ENCODE data around the gene NTM.

Gene NTM

DNA sequence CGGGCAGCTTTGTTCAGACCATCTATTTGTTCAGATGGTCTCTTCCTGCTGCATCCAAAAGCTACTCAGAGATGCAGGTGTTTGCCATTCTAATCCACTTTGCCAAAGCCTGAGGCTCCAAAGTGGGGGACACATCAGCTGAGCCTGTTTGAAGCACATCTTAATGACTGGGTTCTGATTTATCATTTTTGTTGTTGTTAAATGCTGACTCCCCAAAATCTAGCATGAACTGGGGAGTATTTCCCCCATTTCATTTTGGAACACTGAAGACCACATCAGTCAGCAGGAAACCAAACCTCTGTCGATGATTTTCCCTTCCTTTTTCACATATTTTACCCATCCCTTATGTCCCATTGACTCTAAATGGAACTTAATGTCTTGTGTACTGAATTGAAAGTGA, 262.6 kb downstream of the NTM start:
- no peak overlapping the region for H2AFZ ChIP-seq (ENCODE audit: low read length)
- no CpG with 5 or more reads among the region's 2 CpGs for WGBS, 2 donors (ENCODE audit: extremely low coverage in 2 of 2, insufficient read length in 2 of 2, insufficient replicate concordance in 1 of 2)

DNA sequence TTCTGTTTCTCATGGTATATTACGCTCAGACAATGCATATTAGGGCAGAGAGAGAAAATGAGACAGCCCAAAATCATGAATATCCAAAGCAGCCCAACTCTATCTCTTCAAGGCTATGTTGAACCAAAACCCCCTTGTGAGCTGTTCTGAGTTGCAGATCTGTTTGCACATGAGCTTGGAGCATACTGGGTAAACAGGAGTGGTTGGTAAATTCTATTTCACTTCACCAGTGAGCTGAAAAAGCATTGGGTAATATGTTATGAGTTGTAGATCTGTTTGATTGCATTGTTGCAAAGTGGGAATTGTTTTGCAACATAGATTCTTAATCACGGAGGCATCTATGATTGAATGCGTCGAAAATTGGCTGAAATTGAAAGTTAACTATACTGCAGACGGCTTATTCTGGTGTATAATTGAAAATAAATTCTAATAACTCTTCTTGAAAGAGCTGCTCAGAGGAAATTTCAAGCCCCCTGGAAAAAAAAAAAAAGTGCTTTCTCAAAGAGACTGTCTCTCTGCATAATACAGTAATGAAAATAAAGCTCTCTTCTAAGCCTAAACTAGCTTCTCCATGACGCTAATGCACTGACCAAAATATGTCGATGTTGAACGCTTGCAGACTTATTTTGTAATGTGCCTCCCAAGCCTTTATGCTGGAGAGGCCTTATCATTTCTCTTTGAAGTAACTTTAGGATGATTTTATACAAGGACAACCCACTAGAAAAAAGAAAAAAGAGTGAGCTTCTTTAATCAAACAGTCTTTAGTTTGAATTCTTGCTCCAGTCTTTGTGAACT, 263.7 kb downstream of the NTM start:
- no peak overlapping the region for H2AK5ac ChIP-seq (ENCODE audit: low read depth, low read length)
- no peaks in the 10 kb centered on the region for H3K36me3 ChIP-seq (replicated peaks in 1 of 2; ENCODE audit: control insufficient read depth in 2 of 2, insufficient read depth in 2 of 2, low read length in 2 of 2)
- no peak overlapping the region for H4K8ac ChIP-seq (ENCODE audit: low read depth, low read length)
- no peak overlapping the region for H3K4me3 ChIP-seq (ENCODE audit: low read length in 2 of 2)
- H3K4me1 ChIP-seq (ENCODE audit: control insufficient read depth in 2 of 2, insufficient read depth in 1 of 2, low read depth in 1 of 2, low read length in 2 of 2): no peaks in the 10 kb centered on the region
- H3K27ac ChIP-seq (replicated peaks; ENCODE audit: low read length): no peak overlapping the region
- no peak overlapping the region for H2BK5ac ChIP-seq (ENCODE audit: low read length)
- H3K4ac ChIP-seq (ENCODE audit: low read length): no peak overlapping the region
- H2BK120ac ChIP-seq (ENCODE audit: low read depth, low read length): no peak overlapping the region
- no peak overlapping the region for H3K18ac ChIP-seq (ENCODE audit: low read length)
- DNase-seq (ENCODE audit: low spot score): no peak
- no CpG with 5 or more reads among the region's 8 CpGs for WGBS, 2 donors (ENCODE audit: extremely low coverage in 2 of 2, insufficient read length in 2 of 2, insufficient replicate concordance in 1 of 2)
- H3K23ac ChIP-seq (ENCODE audit: low read depth, low read length, poor library complexity): no peak overlapping the region
- H3K4me2 ChIP-seq (ENCODE audit: insufficient read depth, low read length, poor library complexity, severe bottlenecking): no peak overlapping the region
- no peak overlapping the region for H2AFZ ChIP-seq (ENCODE audit: low read length)
- H2BK12ac ChIP-seq (ENCODE audit: low read length): no peak overlapping the region
- no peak overlapping the region for H4K91ac ChIP-seq (ENCODE audit: low read depth, low read length, poor library complexity)
- H3K9me3 ChIP-seq (replicated peaks in 1 of 2; ENCODE audit: control insufficient read depth in 2 of 2, insufficient read depth in 1 of 2, low read depth in 1 of 2, low read length in 2 of 2): no peaks in the 10 kb centered on the region
- H3K9ac ChIP-seq (ENCODE audit: low read depth, low read length, poor library complexity): no peak overlapping the region
- H3K14ac ChIP-seq (ENCODE audit: low read length): no peak overlapping the region
- H3K27me3 ChIP-seq (ENCODE audit: control insufficient read depth in 3 of 3, insufficient read depth in 3 of 3, low read depth in 1 of 3, low read length in 3 of 3): no peaks in the 10 kb centered on the region
- no peaks in the 10 kb centered on the region for H3K79me1 ChIP-seq (ENCODE audit: low read depth, low read length)
- H2BK15ac ChIP-seq (ENCODE audit: low read length): no peak overlapping the region

More for the DNA sequence above, 262.6 kb downstream of the NTM start:
- Histone ChIP-seq H2AK5ac (ENCODE audit: low read depth, low read length) (no peak overlapping the region), H3K9ac (ENCODE audit: low read depth, low read length, poor library complexity) (no peak overlapping the region), H3K4ac (ENCODE audit: low read length) (no peak overlapping the region), H3K4me3 (ENCODE audit: low read length in 2 of 2) (no peak overlapping the region), H3K9me3 (replicated peaks in 1 of 2; ENCODE audit: control insufficient read depth in 2 of 2, insufficient read depth in 1 of 2, low read depth in 1 of 2, low read length in 2 of 2) (no peaks in the 10 kb centered on the region), H3K27ac (replicated peaks; ENCODE audit: low read length) (no peak overlapping the region), H3K4me2 (ENCODE audit: insufficient read depth, low read length, poor library complexity, severe bottlenecking) (no peak overlapping the region), H4K8ac (ENCODE audit: low read depth, low read length) (no peak overlapping the region), H3K14ac (ENCODE audit: low read length) (no peak overlapping the region), H2BK120ac (ENCODE audit: low read depth, low read length) (no peak overlapping the region), H3K23ac (ENCODE audit: low read depth, low read length, poor library complexity) (no peak overlapping the region), H4K91ac (ENCODE audit: low read depth, low read length, poor library complexity) (no peak overlapping the region), H3K79me1 (ENCODE audit: low read depth, low read length) (no peaks in the 10 kb centered on the region), H3K27me3 (ENCODE audit: control insufficient read depth in 3 of 3, insufficient read depth in 3 of 3, low read depth in 1 of 3, low read length in 3 of 3) (no peaks in the 10 kb centered on the region), H2BK12ac (ENCODE audit: low read length) (no peak overlapping the region), H3K18ac (ENCODE audit: low read length) (no peak overlapping the region), H3K4me1 (ENCODE audit: control insufficient read depth in 2 of 2, insufficient read depth in 1 of 2, low read depth in 1 of 2, low read length in 2 of 2) (no peaks in the 10 kb centered on the region), H2BK5ac (ENCODE audit: low read length) (no peak overlapping the region), H3K36me3 (replicated peaks in 1 of 2; ENCODE audit: control insufficient read depth in 2 of 2, insufficient read depth in 2 of 2, low read length in 2 of 2) (no peaks in the 10 kb centered on the region), H2BK15ac (ENCODE audit: low read length) (no peak overlapping the region)
- DNase-seq (ENCODE audit: low spot score): no peak

DNA sequence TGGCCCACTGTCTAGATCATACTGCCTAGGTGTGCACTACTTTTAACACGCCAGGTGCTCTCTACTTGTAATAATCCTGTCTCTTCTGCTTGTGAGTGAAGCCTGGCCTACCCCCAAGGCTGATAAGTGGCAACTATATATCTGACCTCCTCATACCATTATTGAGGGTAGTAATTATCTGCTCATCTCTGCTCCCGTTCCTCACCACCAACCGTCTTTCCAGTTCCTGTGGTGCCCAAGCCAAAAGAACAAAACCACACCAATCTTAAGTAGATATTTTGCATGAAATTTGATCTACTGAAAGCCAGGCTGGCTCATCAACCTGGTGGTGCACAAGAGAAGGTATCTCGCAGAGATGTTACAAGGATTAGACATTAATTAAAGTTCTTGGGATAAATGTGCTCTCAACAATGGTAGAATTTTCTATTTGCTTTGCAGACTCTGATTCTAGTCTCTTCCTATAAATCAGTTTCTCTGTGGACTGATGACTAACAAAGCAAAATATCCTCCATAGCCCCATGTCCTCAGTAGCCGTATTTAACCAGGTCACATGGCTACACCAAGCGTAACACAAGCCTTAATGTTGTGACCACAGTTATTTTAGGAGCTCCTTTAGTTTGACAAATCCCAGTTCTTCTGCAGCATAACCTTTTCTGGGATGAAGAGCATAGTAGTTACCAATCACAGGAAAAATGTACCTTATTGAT, 267.2 kb downstream of the NTM start:
- Histone ChIP-seq H3K27ac (replicated peaks; ENCODE audit: low read length) (no peak overlapping the region), H3K27me3 (ENCODE audit: control insufficient read depth in 3 of 3, insufficient read depth in 3 of 3, low read depth in 1 of 3, low read length in 3 of 3) (no peaks in the 10 kb centered on the region), H2AFZ (ENCODE audit: low read length) (no peak overlapping the region), H3K9ac (ENCODE audit: low read depth, low read length, poor library complexity) (no peak overlapping the region), H3K4me2 (ENCODE audit: insufficient read depth, low read length, poor library complexity, severe bottlenecking) (no peak overlapping the region), H3K9me3 (replicated peaks in 1 of 2; ENCODE audit: control insufficient read depth in 2 of 2, insufficient read depth in 1 of 2, low read depth in 1 of 2, low read length in 2 of 2) (no peaks in the 10 kb centered on the region), H4K91ac (ENCODE audit: low read depth, low read length, poor library complexity) (no peak overlapping the region), H3K4ac (ENCODE audit: low read length) (no peak overlapping the region), H2BK15ac (ENCODE audit: low read length) (no peak overlapping the region), H3K18ac (ENCODE audit: low read length) (no peak overlapping the region), H2BK5ac (ENCODE audit: low read length) (no peak overlapping the region), H2AK5ac (ENCODE audit: low read depth, low read length) (no peak overlapping the region), H3K4me3 (ENCODE audit: low read length in 2 of 2) (no peak overlapping the region), H3K79me1 (ENCODE audit: low read depth, low read length) (no peaks in the 10 kb centered on the region), H4K8ac (ENCODE audit: low read depth, low read length) (no peak overlapping the region), H3K23ac (ENCODE audit: low read depth, low read length, poor library complexity) (no peak overlapping the region), H2BK12ac (ENCODE audit: low read length) (no peak overlapping the region), H3K14ac (ENCODE audit: low read length) (no peak overlapping the region), H2BK120ac (ENCODE audit: low read depth, low read length) (no peak overlapping the region), H3K36me3 (replicated peaks in 1 of 2; ENCODE audit: control insufficient read depth in 2 of 2, insufficient read depth in 2 of 2, low read length in 2 of 2) (no peaks in the 10 kb centered on the region), H3K4me1 (ENCODE audit: control insufficient read depth in 2 of 2, insufficient read depth in 1 of 2, low read depth in 1 of 2, low read length in 2 of 2) (peaks cover 0 to 6% of the 10 kb centered on the region in 2 donors)
- WGBS, 2 donors (ENCODE audit: extremely low coverage in 2 of 2, insufficient read length in 2 of 2, insufficient replicate concordance in 1 of 2): no CpG with 5 or more reads among the region's 6 CpGs
- DNase-seq (ENCODE audit: low spot score): no peak

DNA sequence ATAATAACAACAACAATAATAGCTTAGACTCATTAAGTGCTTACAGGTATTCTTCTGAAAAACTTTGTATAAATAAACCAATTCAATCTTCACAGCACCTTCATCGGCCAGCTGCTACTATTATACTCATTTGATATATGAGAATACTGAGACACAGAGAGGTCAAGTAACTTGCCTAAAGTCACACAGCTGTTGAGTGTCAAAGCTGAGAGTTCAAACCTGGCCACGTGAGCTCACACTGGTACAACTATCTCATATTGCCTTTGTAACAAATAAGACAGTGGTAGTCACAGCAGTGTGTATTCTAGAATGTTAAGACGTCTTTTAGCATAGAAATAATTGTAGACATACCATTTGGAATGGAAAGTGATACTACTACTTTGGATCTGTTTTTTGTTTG, 268.5 kb downstream of the NTM start:
- no peak for DNase-seq (ENCODE audit: low spot score)
- Histone ChIP-seq H4K91ac (ENCODE audit: low read depth, low read length, poor library complexity) (no peak overlapping the region), H3K27me3 (ENCODE audit: control insufficient read depth in 3 of 3, insufficient read depth in 3 of 3, low read depth in 1 of 3, low read length in 3 of 3) (no peaks in the 10 kb centered on the region), H2BK15ac (ENCODE audit: low read length) (no peak overlapping the region), H3K9me3 (replicated peaks in 1 of 2; ENCODE audit: control insufficient read depth in 2 of 2, insufficient read depth in 1 of 2, low read depth in 1 of 2, low read length in 2 of 2) (no peaks in the 10 kb centered on the region), H3K36me3 (replicated peaks in 1 of 2; ENCODE audit: control insufficient read depth in 2 of 2, insufficient read depth in 2 of 2, low read length in 2 of 2) (no peaks in the 10 kb centered on the region), H3K4me1 (ENCODE audit: control insufficient read depth in 2 of 2, insufficient read depth in 1 of 2, low read depth in 1 of 2, low read length in 2 of 2) (peaks cover 0 to 8% of the 10 kb centered on the region in 2 donors), H2BK12ac (ENCODE audit: low read length) (no peak overlapping the region), H3K79me1 (ENCODE audit: low read depth, low read length) (no peaks in the 10 kb centered on the region), H3K4ac (ENCODE audit: low read length) (no peak overlapping the region), H3K4me3 (ENCODE audit: low read length in 2 of 2) (no peak overlapping the region), H3K14ac (ENCODE audit: low read length) (no peak overlapping the region), H3K9ac (ENCODE audit: low read depth, low read length, poor library complexity) (no peak overlapping the region), H3K27ac (replicated peaks; ENCODE audit: low read length) (no peak overlapping the region), H2BK120ac (ENCODE audit: low read depth, low read length) (no peak overlapping the region), H3K4me2 (ENCODE audit: insufficient read depth, low read length, poor library complexity, severe bottlenecking) (no peak overlapping the region), H2BK5ac (ENCODE audit: low read length) (no peak overlapping the region), H4K8ac (ENCODE audit: low read depth, low read length) (no peak overlapping the region), H2AK5ac (ENCODE audit: low read depth, low read length) (no peak overlapping the region), H2AFZ (ENCODE audit: low read length) (no peak overlapping the region), H3K23ac (ENCODE audit: low read depth, low read length, poor library complexity) (no peak overlapping the region), H3K18ac (ENCODE audit: low read length) (no peak overlapping the region)
- WGBS, 2 donors (ENCODE audit: extremely low coverage in 2 of 2, insufficient read length in 2 of 2, insufficient replicate concordance in 1 of 2): no CpG with 5 or more reads among the region's 3 CpGs

Measured in neuronal stem cell (in vitro differentiated cells).